GM12878 (cell line): Measurements from ENCODE around the gene KRT81. TPM values are rescaled to one million over a fixed set of nuclear protein-coding genes. Genes with fewer than 3 reads are reported as not detected.
"Not testable (repeated sequence)": the region's sequence is repeated elsewhere in the genome, so short reads cannot be mapped to it uniquely, and the experiment has no call there.

Experiments used
- ATAC-seq: fragments of 200-7000 bp; cut with Tn5 transposase; 3 replicates; pipeline ENCODE4 v1.9.1; 2020; ENCODE audit warnings: mild to moderate bottlenecking, moderate library complexity
- BruUV-seq: library from RNA; stranded (reverse); fragments of 400-500 nt; replicated peaks from 2 replicates; lab custom pipeline; 2021; lab: Mats Ljungman, UMichigan
- CTCF ChIA-PET: fragments of 300-600 bp; sonication (Branson Sonifier 250); formaldehyde crosslinking; extraction: SDS; loops from one replicate; lab custom pipeline; 2021; ENCODE audit warnings: inconsistent platforms; lab: Yijun Ruan, JAX
- POLR2A ChIA-PET: fragments of 350-600 bp; formaldehyde crosslinking; extraction: SDS; loops from one replicate; lab custom pipeline; 2021; ENCODE audit warnings: inconsistent platforms; lab: Charles Lee
- RAD21 ChIA-PET: fragments of 300-600 bp; sonication (Branson Sonifier 250); formaldehyde crosslinking; loops from one replicate; lab custom pipeline; 2023; ENCODE audit warnings: antibody characterized with exemption; ENCODE audit not compliant: unreplicated experiment; lab: Charles Lee
- SMC1A ChIA-PET: fragments of 300-600 bp; sonication (Branson Sonifier 250); formaldehyde crosslinking; loops from one replicate; lab custom pipeline; 2023; ENCODE audit not compliant: unreplicated experiment, uncharacterized antibody; lab: Charles Lee
- DNase-seq: peaks from one replicate; pipeline ENCODE4 v3.0.0-alpha.2; 2011; ENCODE audit warnings: low read depth, low spot score
- FAIRE-seq: peaks from 3 replicates; lab custom pipeline; 2011; peaks lifted over from hg19 to GRCh38; lab: Jason Lieb, UNC
- H2AFZ ChIP-seq: 2 replicates; pipeline ENCODE4 v1.6.0; 2011; ENCODE audit warnings: low read depth, low read length, control low read depth; ENCODE audit not compliant: control insufficient read depth
- H3K27ac ChIP-seq: 2 replicates; pipeline ENCODE4 v1.5.1; 2011; ENCODE audit warnings: control low read depth; ENCODE audit not compliant: control insufficient read depth, insufficient read depth
- H3K27me3 ChIP-seq, 2 experiments: replicated peaks in 1 of 2; 2 replicates each; pipeline versions ENCODE4 v1.6.0 to v1.6.1; 2011; ENCODE audit warnings: low read length in 1 of 2; ENCODE audit not compliant: control insufficient read depth in 2 of 2, insufficient read depth in 2 of 2
- H3K36me3 ChIP-seq, 2 experiments: 2 replicates each; pipeline ENCODE4 v1.5.1; 2011; ENCODE audit warnings: low read length in 1 of 2; ENCODE audit not compliant: control insufficient read depth in 2 of 2, insufficient read depth in 2 of 2
- H3K4me1 ChIP-seq: 2 replicates; pipeline ENCODE4 v1.6.1; 2011; ENCODE audit warnings: mild to moderate bottlenecking, low read length, moderate library complexity, mixed read lengths; ENCODE audit not compliant: control insufficient read depth, insufficient read depth
- H3K4me2 ChIP-seq: 2 replicates; pipeline ENCODE4 v1.6.0; 2011; ENCODE audit warnings: control low read depth; ENCODE audit not compliant: control insufficient read depth, insufficient read depth
- H3K4me3 ChIP-seq: fragments of 200-600 bp; sonication (generic); 2 replicates; pipeline ENCODE4 v1.5.1; 2016
- H3K79me2 ChIP-seq: 2 replicates; pipeline ENCODE4 v1.6.0; 2011; ENCODE audit warnings: low read length; ENCODE audit not compliant: control insufficient read depth, insufficient read depth
- H3K9ac ChIP-seq: 2 replicates; pipeline ENCODE4 v1.8.0; 2011; ENCODE audit warnings: low read length, control low read depth, mixed read lengths; ENCODE audit not compliant: control insufficient read depth, insufficient read depth
- H3K9me3 ChIP-seq: replicated peaks from 3 replicates; pipeline ENCODE4 v1.5.1; 2011; ENCODE audit warnings: mild to moderate bottlenecking, low read length; ENCODE audit not compliant: control insufficient read depth, insufficient read depth
- H4K20me1 ChIP-seq: 2 replicates; pipeline ENCODE4 v1.6.0; 2011; ENCODE audit not compliant: control insufficient read depth, insufficient read depth
- IKZF1 ChIP-seq: fragments of 450-650 bp; conservative IDR thresholded peaks from 2 replicates; pipeline ENCODE4 v1.6.1; 2017; ENCODE audit warnings: antibody characterized with exemption, mild to moderate bottlenecking
- JUND ChIP-seq: IDR thresholded peaks from 2 replicates; pipeline ENCODE4 v1.6.1; 2012; ENCODE audit warnings: low read depth, mild to moderate bottlenecking, low read length, improper control_type of control experiment, moderate library complexity
- PAX5 ChIP-seq: IDR thresholded peaks from 2 replicates; pipeline ENCODE4 v1.6.1; 2011; ENCODE audit warnings: low read depth, low read length, borderline replicate concordance
- RAD21 ChIP-seq: IDR thresholded peaks from 2 replicates; pipeline ENCODE4 v1.6.1; 2011; ENCODE audit warnings: mild to moderate bottlenecking, low read depth, low read length, moderate library complexity; ENCODE audit not compliant: insufficient read depth
- WGBS: methylation state at CpG from one replicate; pipeline ENCODE4 v1.1.6; 2016; ENCODE audit warnings: low lambda C conversion rate; ENCODE audit not compliant: insufficient replicate concordance, insufficient coverage; ENCODE audit errors: missing lambda C conversion rate; 5-methylcytosine and 5-hydroxymethylcytosine counted together
- in situ Hi-C: fragments of 300-500 bp; cut with MboI; formaldehyde crosslinking; loops from 9 replicates; pipeline ENCODE4 v1.14.3; 2018; ENCODE audit warnings: mixed read lengths
- intact Hi-C: fragments of 100-400 bp; cut with micrococcal nuclease; formaldehyde crosslinking; loops from one replicate; pipeline ENCODE4 v1.14.2; 2022; ENCODE audit not compliant: unreplicated experiment
- polyA plus RNA-seq, 11 experiments: library from polyadenylated mRNA; depleted of rRNA in 4 of 11; unstranded in 6 of 11; stranded (reverse) in 5 of 11; fragments of >200 nt; fragmentation: Nextera tagmentation in 4 of 11; fragmentation: Illumina TruSeq in 1 of 11; extraction: Ambion mirVana in 4 of 11; extraction: Trizol in 1 of 11; gene quantifications; 1 replicate in 1 of 11; 2 replicates in 10 of 11; pipeline versions ENCODE4 v1.2.1 to v1.2.3, GENCODE V29; 2011 to 2016; ENCODE audit warnings: inconsistent platforms in 2 of 11, missing spikeins in 2 of 11, low read depth in 1 of 11
- total RNA-seq, 4 experiments: library from RNA; depleted of rRNA in 3 of 4; stranded (reverse); fragments of >200 nt in 3 of 4; fragmentation: Illumina TruSeq in 1 of 4; extraction: Trizol in 1 of 4; gene quantifications; 2 replicates each; pipeline versions ENCODE4 v1.2.1 to v1.2.3, GENCODE V29; 2013 to 2021
- TF ChIP-seq, protein P1 (sequence below), 3 experiments: IDR thresholded peaks in 2 of 3; conservative IDR thresholded peaks in 1 of 3; 2 replicates each; pipeline ENCODE4 v1.5.1; 2011; ENCODE audit warnings: low read depth in 3 of 3, low read length in 3 of 3, mild to moderate bottlenecking in 3 of 3, control low read depth in 2 of 3, moderate library complexity in 2 of 3, inconsistent platforms in 1 of 3, mixed read lengths in 1 of 3; ENCODE audit not compliant: control insufficient read depth in 2 of 3, insufficient read depth in 1 of 3; ENCODE audit errors: extremely low read depth in 1 of 3
- TF ChIP-seq, protein P2 (sequence below): fragments of 450-650 bp; IDR thresholded peaks from 2 replicates; pipeline ENCODE4 v1.6.1; 2016; ENCODE audit warnings: mild to moderate bottlenecking, moderate library complexity, borderline replicate concordance

The KRT81 gene
- total and polyA plus RNA-seq, 10 of the 15 experiments (the other 5 are each of a cell fraction or from before 2014, with no cell fraction given): 0.05 to 0.15 TPM; not detected in 8

DNA sequence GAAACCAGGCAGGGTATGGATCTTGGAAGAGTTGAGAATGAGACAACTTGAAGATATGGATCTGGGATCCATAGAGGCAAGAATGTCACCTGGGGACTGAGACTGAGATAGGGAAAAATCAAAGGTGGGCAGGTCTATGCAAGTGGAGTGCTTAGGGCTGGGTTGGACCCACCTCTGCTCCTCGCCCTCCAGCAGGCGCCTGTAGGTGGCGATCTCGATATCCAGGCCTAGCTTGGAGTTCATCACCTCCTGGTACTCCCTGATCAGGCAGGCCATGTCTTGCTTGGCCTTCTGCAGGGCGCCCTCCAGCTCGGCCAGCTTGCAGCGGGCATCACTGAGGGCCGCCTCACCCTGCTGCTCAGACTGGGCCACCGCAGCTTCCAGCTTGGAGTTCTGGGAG, 24.4 kb upstream of the KRT81 start:
- RAD21 ChIA-PET: interaction anchor here (0.8 to 1.4 kb wide), 2 partner anchors 12 to 569 kb away, joined by 3 to 6 read pairs; no protein-coding TSS in a partner anchor
- H4K20me1 ChIP-seq, H3K9ac ChIP-seq, in situ Hi-C loops: not testable (repeated sequence)
- TF ChIP-seq, protein P1, sequence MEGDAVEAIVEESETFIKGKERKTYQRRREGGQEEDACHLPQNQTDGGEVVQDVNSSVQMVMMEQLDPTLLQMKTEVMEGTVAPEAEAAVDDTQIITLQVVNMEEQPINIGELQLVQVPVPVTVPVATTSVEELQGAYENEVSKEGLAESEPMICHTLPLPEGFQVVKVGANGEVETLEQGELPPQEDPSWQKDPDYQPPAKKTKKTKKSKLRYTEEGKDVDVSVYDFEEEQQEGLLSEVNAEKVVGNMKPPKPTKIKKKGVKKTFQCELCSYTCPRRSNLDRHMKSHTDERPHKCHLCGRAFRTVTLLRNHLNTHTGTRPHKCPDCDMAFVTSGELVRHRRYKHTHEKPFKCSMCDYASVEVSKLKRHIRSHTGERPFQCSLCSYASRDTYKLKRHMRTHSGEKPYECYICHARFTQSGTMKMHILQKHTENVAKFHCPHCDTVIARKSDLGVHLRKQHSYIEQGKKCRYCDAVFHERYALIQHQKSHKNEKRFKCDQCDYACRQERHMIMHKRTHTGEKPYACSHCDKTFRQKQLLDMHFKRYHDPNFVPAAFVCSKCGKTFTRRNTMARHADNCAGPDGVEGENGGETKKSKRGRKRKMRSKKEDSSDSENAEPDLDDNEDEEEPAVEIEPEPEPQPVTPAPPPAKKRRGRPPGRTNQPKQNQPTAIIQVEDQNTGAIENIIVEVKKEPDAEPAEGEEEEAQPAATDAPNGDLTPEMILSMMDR (IDR thresholded peaks at IDR 0.05 in 2 of 3, conservative IDR thresholded peaks at IDR 0.05 in 1 of 3; ENCODE audit: control insufficient read depth in 2 of 3, extremely low read depth in 1 of 3, insufficient read depth in 1 of 3, low read depth in 3 of 3, low read length in 3 of 3): peak; percentile 36 to 55 (median 47)
- TF ChIP-seq RAD21: 0 out of 2 replicates have a peak, but pooled peaks have one; percentile 18
- TF ChIP-seq, all 136 proteins: peak for 2; not testable (repeated sequence) for 134
- POLR2A ChIA-PET, BruUV-seq, H3K4me3 ChIP-seq, intact Hi-C loops, H3K4me1 ChIP-seq, H3K4me2 ChIP-seq, H3K79me2 ChIP-seq, DNase-seq, H3K9me3 ChIP-seq, H2AFZ ChIP-seq, H3K36me3 ChIP-seq, H3K27ac ChIP-seq, FAIRE-seq: not testable (repeated sequence)
- H3K27me3 ChIP-seq: peaks cover 5 to 11% of the 10 kb centered on the region in 2 experiments; a peak in 2 of 4 replicates
- ChIA-PET CTCF (interaction anchor here (1.0 to 2.2 kb wide), 2 partner anchors 12 to 23 kb away, joined by 3 to 11 read pairs; no protein-coding TSS in a partner anchor), SMC1A (interaction anchor here (0.5 kb wide), 1 partner anchor 203 kb away, joined by 4 read pairs; no protein-coding TSS in a partner anchor)
- 14% methylated on average over 9 of the region's 9 CpGs for WGBS
- ATAC-seq: peak; percentile 76

DNA sequence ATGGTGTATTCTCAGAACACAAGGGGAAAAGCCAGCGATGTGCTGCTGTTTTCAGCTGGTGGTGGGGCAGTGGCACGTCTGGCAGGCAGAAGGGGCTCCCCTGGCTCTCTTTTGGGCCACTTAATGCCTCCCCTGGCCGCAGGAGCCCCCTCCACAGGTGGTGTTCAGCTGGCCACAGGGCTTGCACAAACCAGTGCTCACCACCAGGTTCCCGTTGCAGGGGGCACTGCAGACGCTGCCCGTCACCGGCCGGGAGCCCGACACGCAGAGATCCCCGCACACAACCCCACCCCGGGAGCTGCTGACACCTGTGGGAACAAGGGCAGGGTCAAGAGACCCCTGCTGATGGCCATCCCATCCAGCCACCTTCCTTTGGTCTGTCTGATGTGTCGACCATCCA, 23.2 kb upstream of the KRT81 start:
- no peak for TF ChIP-seq IKZF1
- TF ChIP-seq JUND: no peak
- TF ChIP-seq, protein P2, sequence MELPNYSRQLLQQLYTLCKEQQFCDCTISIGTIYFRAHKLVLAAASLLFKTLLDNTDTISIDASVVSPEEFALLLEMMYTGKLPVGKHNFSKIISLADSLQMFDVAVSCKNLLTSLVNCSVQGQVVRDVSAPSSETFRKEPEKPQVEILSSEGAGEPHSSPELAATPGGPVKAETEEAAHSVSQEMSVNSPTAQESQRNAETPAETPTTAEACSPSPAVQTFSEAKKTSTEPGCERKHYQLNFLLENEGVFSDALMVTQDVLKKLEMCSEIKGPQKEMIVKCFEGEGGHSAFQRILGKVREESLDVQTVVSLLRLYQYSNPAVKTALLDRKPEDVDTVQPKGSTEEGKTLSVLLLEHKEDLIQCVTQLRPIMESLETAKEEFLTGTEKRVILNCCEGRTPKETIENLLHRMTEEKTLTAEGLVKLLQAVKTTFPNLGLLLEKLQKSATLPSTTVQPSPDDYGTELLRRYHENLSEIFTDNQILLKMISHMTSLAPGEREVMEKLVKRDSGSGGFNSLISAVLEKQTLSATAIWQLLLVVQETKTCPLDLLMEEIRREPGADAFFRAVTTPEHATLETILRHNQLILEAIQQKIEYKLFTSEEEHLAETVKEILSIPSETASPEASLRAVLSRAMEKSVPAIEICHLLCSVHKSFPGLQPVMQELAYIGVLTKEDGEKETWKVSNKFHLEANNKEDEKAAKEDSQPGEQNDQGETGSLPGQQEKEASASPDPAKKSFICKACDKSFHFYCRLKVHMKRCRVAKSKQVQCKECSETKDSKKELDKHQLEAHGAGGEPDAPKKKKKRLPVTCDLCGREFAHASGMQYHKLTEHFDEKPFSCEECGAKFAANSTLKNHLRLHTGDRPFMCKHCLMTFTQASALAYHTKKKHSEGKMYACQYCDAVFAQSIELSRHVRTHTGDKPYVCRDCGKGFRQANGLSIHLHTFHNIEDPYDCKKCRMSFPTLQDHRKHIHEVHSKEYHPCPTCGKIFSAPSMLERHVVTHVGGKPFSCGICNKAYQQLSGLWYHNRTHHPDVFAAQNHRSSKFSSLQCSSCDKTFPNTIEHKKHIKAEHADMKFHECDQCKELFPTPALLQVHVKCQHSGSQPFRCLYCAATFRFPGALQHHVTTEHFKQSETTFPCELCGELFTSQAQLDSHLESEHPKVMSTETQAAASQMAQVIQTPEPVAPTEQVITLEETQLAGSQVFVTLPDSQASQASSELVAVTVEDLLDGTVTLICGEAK: no peak
- no peak for TF ChIP-seq PAX5
- TF ChIP-seq, all 136 proteins: peak for 0
- no TSS peak for BruUV-seq
- H4K20me1 ChIP-seq: no peaks in the 10 kb centered on the region
- no peak overlapping the region for H3K4me2 ChIP-seq
- H3K79me2 ChIP-seq: no peaks in the 10 kb centered on the region
- H3K4me3 ChIP-seq: no peak overlapping the region
- CTCF ChIA-PET: no interaction called here
- peaks cover 6 to 14% of the 10 kb centered on the region in 2 experiments; a peak in 3 of 4 replicates for H3K27me3 ChIP-seq
- SMC1A ChIA-PET: interaction anchor here (1.0 kb wide), 1 partner anchor 20 kb away, joined by 4 read pairs; no protein-coding TSS in a partner anchor
- no peak overlapping the region for H3K9ac ChIP-seq
- H3K27ac ChIP-seq: no peak overlapping the region
- WGBS: 52% methylated on average over 13 of the region's 13 CpGs
- H2AFZ ChIP-seq: no peak overlapping the region
- no peaks in the 10 kb centered on the region for H3K36me3 ChIP-seq
- no peaks in the 10 kb centered on the region for H3K9me3 ChIP-seq
- no peaks in the 10 kb centered on the region for H3K4me1 ChIP-seq
- POLR2A ChIA-PET: no interaction called here
- no peak for FAIRE-seq
- intact Hi-C loops: no loop called here
- RAD21 ChIA-PET: interaction anchor here (1.4 kb wide), 1 partner anchor 571 kb away, joined by 3 read pairs; no protein-coding TSS in a partner anchor
- in situ Hi-C loops: no loop called here
- no peak for ATAC-seq
- DNase-seq: no peak
